Neural cell (in vitro differentiated cells): ENCODE data around the gene BRICD5. TPM values are rescaled to one million over a fixed set of nuclear protein-coding genes. Genes with fewer than 3 reads are reported as not detected.

Experiments used
- H2AFZ ChIP-seq: fragments of 200-600, 300-800 bp; sonication (generic), shearing (Covaris generic); 2 replicates; pipeline ENCODE4 v1.6.0; 2014; ENCODE audit warnings: low read depth, mild to moderate bottlenecking, antibody characterized with exemption, low read length, moderate library complexity
- H3F3A ChIP-seq: fragments of 200-600 bp; shearing (Covaris generic); 2 replicates; pipeline ENCODE4 v1.6.1; 2016; ENCODE audit warnings: mild to moderate bottlenecking, moderate library complexity, mixed read lengths, antibody characterized with exemption, low read length; ENCODE audit not compliant: insufficient read depth, poor library complexity, severe bottlenecking
- H3K27ac ChIP-seq: fragments of 200-600, 300-800 bp; sonication (generic), shearing (Covaris generic); 2 replicates; pipeline ENCODE4 v1.5.1; 2014; ENCODE audit warnings: mild to moderate bottlenecking, low read length, moderate library complexity
- H3K27me3 ChIP-seq: fragments of 300-800, 200-600 bp; sonication (generic), shearing (Covaris generic); 2 replicates; pipeline ENCODE4 v1.6.0; 2014; ENCODE audit warnings: mild to moderate bottlenecking, low read depth, low read length, moderate library complexity; ENCODE audit not compliant: insufficient read depth
- H3K36me3 ChIP-seq: fragments of 300-800, 200-600 bp; sonication (generic), shearing (Covaris generic); 2 replicates; pipeline ENCODE4 v1.5.1; 2014; ENCODE audit warnings: mild to moderate bottlenecking, antibody characterized with exemption, low read length, moderate library complexity; ENCODE audit not compliant: insufficient read depth
- H3K4me2 ChIP-seq: fragments of 300-800, 200-600 bp; sonication (generic), shearing (Covaris generic); 2 replicates; pipeline ENCODE4 v1.6.0; 2014; ENCODE audit warnings: mild to moderate bottlenecking, low read length
- H3K4me3 ChIP-seq: fragments of 300-800, 200-600 bp; sonication (generic), shearing (Covaris generic); 2 replicates; pipeline ENCODE4 v1.5.1; 2014; ENCODE audit warnings: mild to moderate bottlenecking, low read length, moderate library complexity
- H3K79me2 ChIP-seq: fragments of 200-600 bp; shearing (Covaris generic); replicated peaks from 2 replicates; pipeline ENCODE4 v1.6.0; 2014; ENCODE audit warnings: mild to moderate bottlenecking, low read length, moderate library complexity; ENCODE audit not compliant: insufficient read depth
- H3K9ac ChIP-seq: fragments of 300-800, 200-600 bp; sonication (generic), shearing (Covaris generic); 2 replicates; pipeline ENCODE4 v1.6.1; 2016; ENCODE audit warnings: mild to moderate bottlenecking, low read length, mixed read lengths
- H3K9me2 ChIP-seq: fragments of 200-600 bp; shearing (Covaris generic); 2 replicates; pipeline ENCODE4 v1.6.1; 2016; ENCODE audit warnings: mild to moderate bottlenecking, low read length, mixed read lengths; ENCODE audit not compliant: insufficient read depth
- H3K9me3 ChIP-seq: fragments of 200-600, 300-800 bp; sonication (generic), shearing (Covaris generic); 2 replicates; pipeline ENCODE4 v1.6.1; 2016; ENCODE audit warnings: mild to moderate bottlenecking, mixed run types, low read length, moderate library complexity, mixed read lengths
- H4K20me1 ChIP-seq: fragments of 200-600 bp; shearing (Covaris generic); 2 replicates; pipeline ENCODE4 v1.6.1; 2016; ENCODE audit warnings: mild to moderate bottlenecking, mixed run types; ENCODE audit not compliant: insufficient read depth
- CTCF ChIP-seq: fragments of 450-650 bp; IDR thresholded peaks from 2 replicates; pipeline ENCODE4 v1.5.1; 2014; ENCODE audit warnings: antibody characterized with exemption, mild to moderate bottlenecking, moderate library complexity; ENCODE audit not compliant: poor library complexity, severe bottlenecking
- EZH2 ChIP-seq: fragments of 200-600, 300-800 bp; shearing (Covaris generic), sonication (generic); IDR thresholded peaks from 2 replicates; pipeline ENCODE4 v1.6.1; 2014; ENCODE audit warnings: antibody characterized with exemption, low read length, borderline replicate concordance, mild to moderate bottlenecking; ENCODE audit not compliant: insufficient read depth, poor library complexity, severe bottlenecking
- MXI1 ChIP-seq: fragments of 450-650 bp; conservative IDR thresholded peaks from 2 replicates; pipeline ENCODE4 v1.6.1; 2014; ENCODE audit warnings: antibody characterized with exemption, mild to moderate bottlenecking; ENCODE audit not compliant: poor library complexity, severe bottlenecking
- POLR2AphosphoS5 ChIP-seq: IDR thresholded peaks from 2 replicates; pipeline ENCODE4 v1.6.1; 2012
- SMC3 ChIP-seq: fragments of 450-650 bp; conservative IDR thresholded peaks from 2 replicates; pipeline ENCODE4 v1.6.1; 2014; ENCODE audit warnings: antibody characterized with exemption, mild to moderate bottlenecking, moderate library complexity; ENCODE audit not compliant: poor library complexity
- TAF1 ChIP-seq: IDR thresholded peaks from 2 replicates; pipeline ENCODE4 v1.6.1; 2012; ENCODE audit warnings: low read depth
- polyA plus RNA-seq: library from polyadenylated mRNA; depleted of rRNA; stranded (reverse); fragments of >200 nt; gene quantifications from 2 replicates; pipeline ENCODE4 v1.2.3, GENCODE V29; 2014
- TF ChIP-seq, protein P1 (sequence below): IDR thresholded peaks from 2 replicates; pipeline ENCODE4 v1.6.1; 2012; ENCODE audit warnings: borderline replicate concordance

The BRICD5 gene
- polyA plus RNA-seq, 1 donor from 2014 or later: 39.2 TPM

GRCh38 chr16:2186064-2186463 lies 24.6 kb downstream of the BRICD5 start:
- Histone ChIP-seq H3K4me3 (no peak overlapping the region), H3K9me2 (no peaks in the 10 kb centered on the region), H3K27me3 (no peaks in the 10 kb centered on the region), H3K27ac (no peak overlapping the region), H3K9ac (no peak overlapping the region), H3K79me2 (no peaks in the 10 kb centered on the region), H3K4me2 (no peak overlapping the region), H3K36me3 (no peaks in the 10 kb centered on the region), H3K9me3 (no peaks in the 10 kb centered on the region), H2AFZ (no peak overlapping the region), H3F3A (no peaks in the 10 kb centered on the region), H4K20me1 (no peaks in the 10 kb centered on the region)
- TF ChIP-seq SMC3: no peak
- TF ChIP-seq TAF1: no peak
- TF ChIP-seq MXI1: no peak
- TF ChIP-seq, protein P1, sequence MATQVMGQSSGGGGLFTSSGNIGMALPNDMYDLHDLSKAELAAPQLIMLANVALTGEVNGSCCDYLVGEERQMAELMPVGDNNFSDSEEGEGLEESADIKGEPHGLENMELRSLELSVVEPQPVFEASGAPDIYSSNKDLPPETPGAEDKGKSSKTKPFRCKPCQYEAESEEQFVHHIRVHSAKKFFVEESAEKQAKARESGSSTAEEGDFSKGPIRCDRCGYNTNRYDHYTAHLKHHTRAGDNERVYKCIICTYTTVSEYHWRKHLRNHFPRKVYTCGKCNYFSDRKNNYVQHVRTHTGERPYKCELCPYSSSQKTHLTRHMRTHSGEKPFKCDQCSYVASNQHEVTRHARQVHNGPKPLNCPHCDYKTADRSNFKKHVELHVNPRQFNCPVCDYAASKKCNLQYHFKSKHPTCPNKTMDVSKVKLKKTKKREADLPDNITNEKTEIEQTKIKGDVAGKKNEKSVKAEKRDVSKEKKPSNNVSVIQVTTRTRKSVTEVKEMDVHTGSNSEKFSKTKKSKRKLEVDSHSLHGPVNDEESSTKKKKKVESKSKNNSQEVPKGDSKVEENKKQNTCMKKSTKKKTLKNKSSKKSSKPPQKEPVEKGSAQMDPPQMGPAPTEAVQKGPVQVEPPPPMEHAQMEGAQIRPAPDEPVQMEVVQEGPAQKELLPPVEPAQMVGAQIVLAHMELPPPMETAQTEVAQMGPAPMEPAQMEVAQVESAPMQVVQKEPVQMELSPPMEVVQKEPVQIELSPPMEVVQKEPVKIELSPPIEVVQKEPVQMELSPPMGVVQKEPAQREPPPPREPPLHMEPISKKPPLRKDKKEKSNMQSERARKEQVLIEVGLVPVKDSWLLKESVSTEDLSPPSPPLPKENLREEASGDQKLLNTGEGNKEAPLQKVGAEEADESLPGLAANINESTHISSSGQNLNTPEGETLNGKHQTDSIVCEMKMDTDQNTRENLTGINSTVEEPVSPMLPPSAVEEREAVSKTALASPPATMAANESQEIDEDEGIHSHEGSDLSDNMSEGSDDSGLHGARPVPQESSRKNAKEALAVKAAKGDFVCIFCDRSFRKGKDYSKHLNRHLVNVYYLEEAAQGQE: no peak
- no peak for TF ChIP-seq CTCF
- TF ChIP-seq POLR2AphosphoS5: no peak
- no peak for TF ChIP-seq EZH2

GRCh38 chr16:2184962-2185361 lies 25.7 kb downstream of the BRICD5 start:
- Histone ChIP-seq H3K9me3 (no peaks in the 10 kb centered on the region), H3K27ac (no peak overlapping the region), H3K27me3 (no peaks in the 10 kb centered on the region), H3K4me3 (no peak overlapping the region), H2AFZ (no peak overlapping the region), H3F3A (no peaks in the 10 kb centered on the region), H3K4me2 (no peak overlapping the region), H3K36me3 (no peaks in the 10 kb centered on the region), H4K20me1 (no peaks in the 10 kb centered on the region), H3K79me2 (no peaks in the 10 kb centered on the region), H3K9me2 (no peaks in the 10 kb centered on the region), H3K9ac (no peak overlapping the region)
- TF ChIP-seq EZH2 (no peak), CTCF (no peak)
